Adrenal gland (tissue), 5 donors: Measurements from ENCODE around the gene COG7.

Experiments
- POLR2A ChIP-seq, 2 donors: fragments of 450-650 bp; IDR thresholded peaks; one replicate each; pipeline ENCODE4 v1.6.1; 2017; ENCODE audit warnings: antibody characterized with exemption in 2 of 2, mild to moderate bottlenecking in 2 of 2, moderate library complexity in 1 of 2
- TF ChIP-seq, protein P1 (sequence below), 6 experiments: fragments of 450-650 bp in 4 of 6; fragments of 200-600 bp in 2 of 6; sonication (generic) in 1 of 6; IDR thresholded peaks; 1 replicate in 5 of 6; 2 replicates in 1 of 6; pipeline versions ENCODE4 v1.5.1 to v1.8.0; 2016 to 2021; ENCODE audit warnings: antibody characterized with exemption in 6 of 6, mild to moderate bottlenecking in 2 of 6, moderate library complexity in 1 of 6
- donor health status: DM: no; HTN: no; CAD: no.

- TF ChIP-seq POLR2A (IDR thresholded peaks at IDR 0.05) = no peak
- TF ChIP-seq, protein P1, sequence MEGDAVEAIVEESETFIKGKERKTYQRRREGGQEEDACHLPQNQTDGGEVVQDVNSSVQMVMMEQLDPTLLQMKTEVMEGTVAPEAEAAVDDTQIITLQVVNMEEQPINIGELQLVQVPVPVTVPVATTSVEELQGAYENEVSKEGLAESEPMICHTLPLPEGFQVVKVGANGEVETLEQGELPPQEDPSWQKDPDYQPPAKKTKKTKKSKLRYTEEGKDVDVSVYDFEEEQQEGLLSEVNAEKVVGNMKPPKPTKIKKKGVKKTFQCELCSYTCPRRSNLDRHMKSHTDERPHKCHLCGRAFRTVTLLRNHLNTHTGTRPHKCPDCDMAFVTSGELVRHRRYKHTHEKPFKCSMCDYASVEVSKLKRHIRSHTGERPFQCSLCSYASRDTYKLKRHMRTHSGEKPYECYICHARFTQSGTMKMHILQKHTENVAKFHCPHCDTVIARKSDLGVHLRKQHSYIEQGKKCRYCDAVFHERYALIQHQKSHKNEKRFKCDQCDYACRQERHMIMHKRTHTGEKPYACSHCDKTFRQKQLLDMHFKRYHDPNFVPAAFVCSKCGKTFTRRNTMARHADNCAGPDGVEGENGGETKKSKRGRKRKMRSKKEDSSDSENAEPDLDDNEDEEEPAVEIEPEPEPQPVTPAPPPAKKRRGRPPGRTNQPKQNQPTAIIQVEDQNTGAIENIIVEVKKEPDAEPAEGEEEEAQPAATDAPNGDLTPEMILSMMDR (IDR thresholded peaks at IDR 0.05) = no peak
These were observed 74.1 kb downstream of the COG7 start for GRCh38 chr16:23378921-23379320.
